Neural crest cell (in vitro differentiated cells): ENCODE results near the gene RASAL2. TPM values are rescaled to one million over a fixed set of nuclear protein-coding genes. Genes with fewer than 3 reads are reported as not detected.

Source experiments
- DNase-seq: peaks from one replicate; pipeline ENCODE4 v3.0.0; 2021; ENCODE audit warnings: low read depth, mixed read lengths, low spot score
- H3K27ac Mint-ChIP-seq: one replicate; pipeline ENCODE4 v1.8.0; 2021; ENCODE audit warnings: mild to moderate bottlenecking, mixed read lengths; ENCODE audit not compliant: unreplicated experiment
- H3K27me3 Mint-ChIP-seq: 2 replicates; pipeline ENCODE4 v1.8.0; 2021; ENCODE audit warnings: low read depth, mild to moderate bottlenecking, mixed read lengths
- H3K36me3 Mint-ChIP-seq: 2 replicates; pipeline ENCODE4 v1.8.0; 2021; ENCODE audit warnings: low read depth, mild to moderate bottlenecking, mixed read lengths
- H3K4me1 Mint-ChIP-seq: 2 replicates; pipeline ENCODE4 v1.8.0; 2021; ENCODE audit warnings: mixed read lengths
- H3K4me3 Mint-ChIP-seq: one replicate; pipeline ENCODE4 v1.8.0; 2021; ENCODE audit warnings: mild to moderate bottlenecking, mixed read lengths
- H3K9me3 Mint-ChIP-seq: 2 replicates; pipeline ENCODE4 v1.8.0; 2021; ENCODE audit warnings: mixed read lengths
- CTCF ChIP-seq: fragments of 200-600 bp; sonication (generic); conservative IDR thresholded peaks from 2 replicates; pipeline ENCODE4 v1.5.0; 2021; ENCODE audit warnings: antibody characterized with exemption, mild to moderate bottlenecking
- total RNA-seq: library from RNA; stranded (reverse); gene quantifications from 2 replicates; pipeline ENCODE4 v1.2.1, GENCODE V29; 2021

RASAL2 gene
- total RNA-seq, 1 donor from 2014 or later = 20.9 TPM

- Mint-ChIP-seq H3K27ac (peak overlapping the region; percentile 53), H3K36me3 (peaks cover 2% of the 10 kb centered on the region)
- no peak for TF ChIP-seq CTCF
Observed at GRCh38 chr1:178091986-178092745, 1.7 kb upstream of the RASAL2 start.

DNA sequence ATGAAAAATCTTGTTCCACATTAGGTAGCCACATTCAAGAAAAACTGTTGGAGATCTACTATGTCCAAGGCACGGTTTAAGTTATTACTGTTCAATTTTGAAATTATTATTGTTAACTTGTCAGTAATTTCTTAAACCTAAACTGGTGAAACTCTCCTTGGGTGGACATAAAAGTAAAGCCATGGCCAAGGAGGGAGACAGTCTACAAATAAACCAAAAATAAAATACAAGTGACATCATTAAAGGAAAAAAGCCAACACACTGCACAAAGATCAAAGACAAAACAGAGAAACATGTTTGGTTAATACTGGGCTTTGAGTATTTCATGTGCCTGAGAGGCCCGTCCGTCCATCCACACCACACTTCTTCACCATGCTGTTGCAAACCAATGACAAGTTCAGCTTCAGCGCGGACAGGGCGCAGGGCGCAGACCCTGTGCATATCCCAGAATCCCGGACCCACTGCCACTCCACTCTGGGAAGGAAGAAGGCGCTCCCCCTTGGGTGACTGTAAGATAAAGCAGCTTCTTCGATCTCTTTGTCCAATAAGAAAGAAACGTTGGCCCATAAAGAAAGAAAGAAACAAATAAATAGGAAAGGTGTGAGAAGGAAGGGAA is 918 bp upstream of the RASAL2 start:
- Mint-ChIP-seq H3K4me1 (peaks cover 36% of the 10 kb centered on the region), H3K27ac (peak overlapping the region; percentile 95), H3K9me3 (no peaks in the 10 kb centered on the region), H3K4me3 (peak overlapping the region; percentile 90), H3K36me3 (peaks cover 2% of the 10 kb centered on the region), H3K27me3 (no peaks in the 10 kb centered on the region)
- peak; percentile 32 for DNase-seq
- TF ChIP-seq CTCF = peak; percentile 23

More at GRCh38 chr1:178091986-178092745, 1.7 kb upstream of the RASAL2 start:
- peaks cover 36% of the 10 kb centered on the region for H3K4me1 Mint-ChIP-seq
- no peaks in the 10 kb centered on the region for H3K27me3 Mint-ChIP-seq
- H3K9me3 Mint-ChIP-seq = no peaks in the 10 kb centered on the region
- H3K4me3 Mint-ChIP-seq = peak overlapping the region; percentile 90
- no peak for DNase-seq

DNA sequence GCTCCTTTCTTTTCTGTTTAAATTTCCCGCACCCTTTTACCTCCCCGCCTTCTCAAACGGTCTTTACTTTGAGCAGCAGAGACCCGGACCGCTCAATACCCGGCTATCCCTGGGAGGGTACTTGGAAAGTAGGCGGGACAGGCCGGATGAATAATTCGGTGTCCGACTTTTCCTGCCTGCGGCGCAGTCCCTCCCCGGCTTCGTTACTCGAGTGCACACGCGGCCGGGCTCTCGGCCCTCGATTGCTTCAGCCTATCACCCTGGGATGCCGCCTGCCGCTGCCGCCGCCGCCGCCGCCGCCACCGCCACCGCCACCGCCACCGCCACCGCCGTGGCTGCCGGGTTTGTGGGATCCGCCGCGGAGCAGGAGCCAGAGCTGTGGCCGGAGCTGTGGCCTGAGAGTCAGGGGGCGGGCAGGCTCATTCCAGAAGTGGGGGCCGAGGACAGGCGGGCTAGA is 382 bp upstream of the RASAL2 start:
- peaks cover 2% of the 10 kb centered on the region for H3K36me3 Mint-ChIP-seq
- H3K9me3 Mint-ChIP-seq = no peaks in the 10 kb centered on the region
- DNase-seq = peak; percentile 83
- H3K27ac Mint-ChIP-seq = peak overlapping the region; percentile 95
- TF ChIP-seq CTCF = peak; percentile 1
- H3K27me3 Mint-ChIP-seq = no peaks in the 10 kb centered on the region
- peak overlapping the region; percentile 90 for H3K4me3 Mint-ChIP-seq
- H3K4me1 Mint-ChIP-seq = peaks cover 36% of the 10 kb centered on the region

GRCh38 chr1:178094739-178095645 is 1.1 kb downstream of the RASAL2 start:
- no peak overlapping the region for H3K27ac Mint-ChIP-seq
- H3K9me3 Mint-ChIP-seq = no peaks in the 10 kb centered on the region
- peaks cover 36% of the 10 kb centered on the region for H3K4me1 Mint-ChIP-seq
- no peaks in the 10 kb centered on the region for H3K27me3 Mint-ChIP-seq
- no peak for TF ChIP-seq CTCF
- DNase-seq = no peak
- peak overlapping the region; percentile 91 for H3K4me3 Mint-ChIP-seq
- H3K36me3 Mint-ChIP-seq = no peaks in the 10 kb centered on the region

DNA sequence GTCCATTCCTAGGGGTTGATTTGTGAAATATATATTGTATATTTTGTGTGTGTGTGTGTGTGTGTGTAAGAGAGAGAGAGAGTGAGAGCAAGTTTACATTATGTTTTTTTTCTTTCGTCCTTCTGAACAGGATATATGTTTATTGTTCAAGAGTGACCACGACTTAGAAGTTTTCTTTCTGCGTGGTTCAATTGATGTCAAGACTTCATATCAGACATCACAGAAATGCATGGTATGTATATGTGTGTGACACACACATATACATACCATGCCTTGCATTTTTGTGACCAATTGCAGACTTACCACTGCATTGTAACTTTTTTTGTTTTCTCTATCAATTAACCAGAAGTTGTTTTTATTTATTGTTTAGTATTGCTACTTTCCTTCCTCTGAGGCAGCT is 2.5 kb downstream of the RASAL2 start:
- no peak overlapping the region for H3K27ac Mint-ChIP-seq
- H3K9me3 Mint-ChIP-seq = no peaks in the 10 kb centered on the region
- TF ChIP-seq CTCF = no peak
- no peaks in the 10 kb centered on the region for H3K36me3 Mint-ChIP-seq
- peaks cover 36% of the 10 kb centered on the region for H3K4me1 Mint-ChIP-seq
- peak overlapping the region; percentile 91 for H3K4me3 Mint-ChIP-seq
- no peaks in the 10 kb centered on the region for H3K27me3 Mint-ChIP-seq
- no peak for DNase-seq
